ENCODE results near the gene KMT2B.
A peak's percentile ranks its signal among the peaks of the same experiment; 100 is the strongest.
"Not testable (repeated sequence)": the region's sequence is repeated elsewhere in the genome, so short reads cannot be mapped to it uniquely, and the experiment has no call there.

Gene KMT2B

DNA sequence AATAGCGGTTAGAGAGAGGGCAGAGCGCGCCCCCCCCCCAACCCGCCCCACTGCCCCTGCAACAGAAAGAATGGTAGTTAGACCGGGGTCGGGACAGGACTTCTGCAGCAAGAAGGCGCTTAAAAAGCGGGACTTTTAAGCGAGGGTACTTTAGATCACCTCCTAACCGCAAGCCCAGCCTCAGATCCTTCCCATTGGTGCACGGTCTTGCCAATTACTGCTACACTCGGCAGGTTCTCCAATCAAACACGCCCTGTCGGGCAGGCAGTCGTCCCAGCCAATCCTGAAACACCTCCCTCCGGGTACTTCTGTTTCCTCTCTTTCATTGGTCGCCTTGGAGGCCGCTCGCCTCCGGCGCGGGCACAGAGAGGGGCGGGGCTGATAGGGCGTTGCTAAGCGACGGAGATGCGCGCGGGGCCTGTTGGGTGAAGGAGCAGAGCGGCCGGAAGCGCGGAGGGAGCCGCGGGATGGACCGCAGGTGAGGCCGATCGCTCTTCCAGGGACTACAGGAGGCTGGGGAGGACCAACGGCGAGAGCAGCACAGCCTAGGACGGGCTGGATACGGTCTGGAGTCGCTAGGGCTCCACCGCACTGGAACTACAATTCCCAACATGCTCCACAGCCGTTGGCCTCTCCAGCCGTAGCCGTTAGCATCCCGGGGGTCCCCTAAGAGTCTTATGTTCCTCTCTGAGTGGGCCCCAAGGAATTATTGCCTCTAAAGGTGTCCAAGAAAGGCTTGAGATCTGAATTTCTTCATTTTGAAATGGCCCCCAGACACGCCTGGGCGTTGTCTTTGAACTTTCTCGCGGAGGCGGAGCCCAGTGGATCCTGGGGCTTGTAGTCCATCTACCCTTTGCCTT lies 40.2 kb downstream of the KMT2B start, which contains the start of gene PROSER3:
PROSER3 (plus strand) TSS at position 428 of the 860 bp plus-strand sequence; CDS start at position 468, 40 bp downstream.
- DNase-seq = peak; percentile 99

GRCh38 chr19:35759697-35760096 lies 41.9 kb downstream of the KMT2B start:
- no peak for DNase-seq

GRCh38 chr19:35760711-35761349 lies 43.0 kb downstream of the KMT2B start:
- DNase-seq = no peak

- DNase-seq = no peak
Observed at GRCh38 chr19:35764432-35765315, 46.9 kb downstream of the KMT2B start.

DNA sequence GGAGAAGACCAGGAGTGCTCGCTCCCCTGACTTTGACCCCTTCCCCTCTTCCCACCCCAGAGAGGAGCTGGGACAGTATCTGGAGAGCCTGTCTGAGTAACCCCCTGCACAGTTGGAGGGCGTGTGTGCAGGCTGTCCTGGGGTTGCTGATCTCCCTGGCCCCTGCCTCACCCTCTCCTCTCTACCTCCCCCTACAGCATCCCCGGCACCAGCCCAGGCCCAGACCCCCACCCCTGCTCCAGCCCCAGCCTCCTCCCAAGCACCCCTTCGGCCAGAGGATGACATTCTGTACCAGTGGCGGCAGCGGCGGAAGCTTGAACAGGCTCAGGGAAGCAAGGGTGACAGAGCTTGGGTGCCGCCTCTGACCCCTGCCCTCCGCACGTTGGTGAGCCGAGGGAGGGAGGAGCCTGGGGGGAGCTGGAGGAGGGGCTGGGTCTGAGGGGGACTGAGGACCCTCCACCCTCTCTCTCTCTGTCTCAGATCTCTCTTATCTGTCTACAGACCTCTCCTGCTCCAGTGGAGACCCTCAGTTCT lies 48.8 kb downstream of the KMT2B start:
- DNase-seq = no peak

DNA sequence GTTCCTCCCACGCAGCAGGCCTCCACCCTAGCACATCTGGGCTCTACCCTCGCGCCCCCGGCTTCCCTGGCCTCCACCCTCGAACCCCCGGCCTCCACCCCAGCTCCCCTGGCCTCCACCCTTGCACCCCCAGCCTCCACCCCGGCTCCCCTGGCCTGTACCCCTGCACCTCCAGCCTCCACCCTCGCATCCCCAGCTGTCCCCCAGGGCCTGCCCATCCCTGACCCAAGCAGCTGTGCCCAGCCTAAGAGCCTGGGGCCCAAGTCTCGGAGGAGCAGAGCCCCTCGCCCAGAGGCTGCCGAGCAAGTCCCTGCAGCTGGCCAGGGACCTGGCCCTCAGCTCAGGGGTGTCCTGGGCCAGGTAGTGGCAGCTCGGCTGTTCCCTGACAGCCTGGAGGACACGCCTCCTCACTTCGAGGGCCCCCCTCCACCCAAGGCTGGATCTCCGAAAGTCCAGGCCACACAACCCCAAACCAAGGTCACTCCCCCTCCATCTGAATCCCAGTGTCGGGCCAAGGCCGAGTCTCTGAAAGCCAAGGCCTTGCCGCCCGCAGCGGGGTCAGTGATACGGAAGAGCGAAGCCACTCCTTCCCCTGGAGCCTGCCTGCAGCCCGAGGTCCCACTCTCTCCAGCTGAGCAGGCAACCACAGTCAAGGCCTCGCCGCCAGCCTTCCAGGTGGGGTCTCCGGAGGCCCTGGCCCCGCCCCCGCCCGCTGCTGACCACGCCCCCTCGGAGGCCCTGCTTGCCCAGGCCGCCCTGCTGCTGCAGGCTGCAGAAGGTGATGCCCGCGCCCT lies 49.7 kb downstream of the KMT2B start:
- no peak for DNase-seq

GRCh38 chr19:35768082-35768421 lies 50.2 kb downstream of the KMT2B start:
- no peak for DNase-seq

DNA sequence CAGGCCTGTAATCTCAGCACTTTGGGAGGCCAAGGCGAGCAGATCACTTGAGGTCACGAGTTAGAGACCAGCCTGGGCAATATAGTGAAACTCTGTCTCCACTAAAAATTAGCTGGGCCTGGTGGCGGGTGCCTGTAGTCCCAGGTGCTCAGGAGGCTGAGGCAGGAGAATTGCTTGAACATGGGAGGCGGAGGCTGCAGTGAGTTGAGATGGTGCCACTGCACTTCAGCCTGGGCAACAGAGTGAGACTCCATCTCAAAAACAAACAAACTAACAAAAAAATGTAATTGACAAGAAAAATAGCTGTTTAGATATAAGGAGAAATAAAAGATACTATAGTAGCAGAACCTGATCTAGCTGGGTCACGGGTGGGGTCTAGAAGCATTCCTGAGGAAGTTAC lies 54.6 kb downstream of the KMT2B start:
- not testable (repeated sequence) for DNase-seq

GRCh38 chr19:35773020-35773806 lies 55.4 kb downstream of the KMT2B start:
- DNase-seq = no peak

- no peak for DNase-seq
Observed at GRCh38 chr19:35774274-35775045, 56.7 kb downstream of the KMT2B start.

DNA sequence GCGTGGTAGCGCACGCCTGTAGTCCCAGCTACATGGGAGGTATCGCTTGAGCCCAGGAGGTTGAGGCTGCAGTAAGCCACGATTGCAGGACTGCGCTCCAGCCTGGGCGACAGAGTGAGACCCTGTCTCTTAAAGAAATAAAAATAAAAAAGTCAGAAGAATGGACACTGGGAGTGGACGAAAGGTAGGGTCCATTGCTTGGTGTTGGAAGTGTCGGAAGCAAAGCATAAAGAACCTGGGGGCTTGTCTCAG lies 57.2 kb downstream of the KMT2B start:
- no peak for DNase-seq

- peak; percentile 95 for DNase-seq
Observed at GRCh38 chr19:35775298-35776101, 57.7 kb downstream of the KMT2B start, which contains the start of gene ARHGAP33. ARHGAP33 (plus strand) TSS chr19:35775564; CDS start chr19:35775659, 95 bp downstream.

DNA sequence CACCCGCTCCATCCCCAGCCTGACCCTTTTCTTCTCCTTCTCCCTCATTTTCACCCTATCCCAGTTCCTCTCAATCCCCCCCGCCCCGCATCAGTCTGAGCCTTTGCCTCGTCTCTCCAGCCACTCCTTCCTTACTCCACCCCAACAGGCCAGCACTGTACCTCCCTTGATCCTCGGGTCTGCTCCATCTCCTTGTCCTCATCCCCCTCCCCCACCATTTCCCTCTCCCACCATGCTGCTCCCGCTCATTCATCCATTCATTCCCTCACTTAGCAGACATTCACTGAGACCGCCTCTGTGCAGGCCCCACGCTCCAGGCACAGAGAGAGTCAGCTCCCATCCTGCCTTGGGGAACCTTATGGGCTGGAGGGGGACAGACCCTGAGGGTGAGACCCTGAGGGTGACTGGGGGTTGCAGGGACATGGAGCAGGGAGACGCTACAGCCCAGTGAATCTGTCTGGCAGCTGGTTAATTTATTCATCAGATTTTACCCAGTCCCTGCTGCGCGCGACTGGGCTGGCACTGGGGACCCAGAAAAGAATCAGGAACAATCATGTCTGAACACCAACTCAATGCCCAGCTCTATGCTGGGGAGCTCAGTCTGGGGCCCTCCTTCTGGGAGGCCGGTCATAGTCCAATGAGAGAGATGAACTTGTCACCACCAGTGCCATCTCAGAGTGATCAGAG lies 58.4 kb downstream of the KMT2B start:
- no peak for DNase-seq

DNA sequence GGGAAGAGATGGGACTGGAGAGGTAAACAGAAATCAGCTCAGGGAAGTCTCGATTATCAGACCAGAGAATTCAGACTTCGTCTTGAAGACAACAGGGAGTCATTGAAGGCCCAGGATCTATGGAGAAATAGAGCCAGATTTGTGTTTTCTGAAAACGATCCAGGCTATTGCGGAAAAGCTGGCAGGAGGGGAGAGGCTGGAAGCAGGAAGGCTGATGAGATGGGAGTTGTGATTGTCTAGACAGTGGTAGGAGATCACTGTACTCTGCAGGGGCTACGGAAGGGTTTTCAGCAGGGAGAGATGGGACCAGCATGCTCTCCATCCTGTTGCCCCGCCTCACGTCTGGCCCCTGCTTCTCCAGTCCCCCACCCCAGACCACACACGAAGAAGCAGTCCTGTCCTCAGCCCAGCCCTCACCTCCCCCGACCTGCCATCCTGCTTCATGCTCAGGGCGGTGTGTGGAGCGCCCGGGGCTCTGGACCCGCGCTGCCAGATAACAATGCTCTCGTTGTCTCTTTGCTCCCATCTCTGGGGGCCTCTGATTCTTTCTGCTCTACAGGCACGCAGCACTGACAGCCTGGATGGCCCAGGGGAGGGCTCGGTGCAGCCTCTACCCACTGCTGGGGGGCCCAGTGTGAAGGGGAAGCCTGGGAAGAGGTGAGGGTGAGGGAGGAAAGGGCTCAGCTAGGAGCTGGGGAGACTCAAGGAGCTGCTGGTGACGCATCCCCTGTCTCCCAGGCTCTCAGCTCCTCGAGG lies 59.5 kb downstream of the KMT2B start:
- no peak for DNase-seq

- no peak for DNase-seq
Observed at GRCh38 chr19:35777961-35778360, 60.2 kb downstream of the KMT2B start.

GRCh38 chr19:35779033-35779432 lies 61.2 kb downstream of the KMT2B start:
- DNase-seq = no peak

DNA sequence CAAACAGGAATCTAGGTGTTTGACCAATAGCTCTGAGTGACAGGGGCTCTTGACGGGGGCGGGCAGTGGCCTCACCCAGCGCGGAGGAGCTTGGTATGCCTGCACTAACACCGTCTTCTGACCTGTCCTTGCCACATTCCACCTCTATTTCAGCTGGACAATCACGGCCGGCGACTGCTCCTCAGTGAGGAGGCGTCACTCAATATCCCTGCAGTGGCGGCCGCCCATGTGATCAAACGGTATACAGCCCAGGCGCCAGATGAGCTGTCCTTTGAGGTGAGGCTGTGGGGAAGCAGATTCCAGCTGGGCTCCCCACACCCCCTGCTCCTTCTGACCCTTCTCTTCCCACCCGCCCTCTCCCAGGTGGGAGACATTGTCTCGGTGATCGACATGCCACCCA lies 62.3 kb downstream of the KMT2B start:
- no peak for DNase-seq

- no peak for DNase-seq
Observed at GRCh38 chr19:35780717-35781116, 62.9 kb downstream of the KMT2B start.

- DNase-seq = no peak
Observed at GRCh38 chr19:35781650-35782049, 63.8 kb downstream of the KMT2B start.

Measured in NCI-H2171 treated with DMSO at 0.1 percent for 48 hours (cell line).